ENCODE measurements around the gene ELFN2.

GRCh38 chr22:37338539-37339246 is 88.6 kb downstream of the ELFN2 start:
- TF ChIP-seq POLR2A (IDR thresholded peaks at IDR 0.05; ENCODE audit: low read depth, low read length) (no peak), TAF1 (IDR thresholded peaks at IDR 0.05; ENCODE audit: borderline replicate concordance, low read depth, low read length) (no peak)
